GM19468 (cell line): Measurements from ENCODE around the gene ADGRL3.

Experiments
- ATAC-seq: cut with Tn5 transposase; IDR thresholded peaks from one replicate; pipeline ENCODE4 v1.9.1; 2021; ENCODE audit warnings: mild to moderate bottlenecking, moderate library complexity, moderate number of reproducible peaks; ENCODE audit not compliant: unreplicated experiment; ENCODE audit errors: extremely low read depth

Gene ADGRL3

DNA sequence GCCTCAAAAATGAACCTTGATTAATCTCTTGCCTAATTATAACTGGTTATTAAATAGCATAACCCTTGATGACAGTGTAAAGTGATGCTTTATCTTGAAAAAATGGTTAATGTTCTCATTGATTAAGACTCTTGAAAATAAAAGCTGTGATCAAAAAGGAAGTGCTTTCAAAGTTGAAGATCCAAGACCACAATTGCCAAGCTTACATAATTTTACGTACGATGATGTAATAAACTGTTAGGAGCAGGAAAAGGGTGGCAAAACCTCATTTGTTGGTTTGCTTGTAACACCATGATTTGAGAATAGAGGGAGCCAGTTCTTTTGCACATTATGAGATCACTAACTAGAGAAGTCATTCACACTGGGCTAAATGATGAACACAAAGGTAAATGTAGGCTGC is 322.2 kb downstream of the ADGRL3 start:
- no peak for ATAC-seq

- ATAC-seq = no peak
These were observed 327.8 kb downstream of the ADGRL3 start for GRCh38 chr4:61527888-61528287.

DNA sequence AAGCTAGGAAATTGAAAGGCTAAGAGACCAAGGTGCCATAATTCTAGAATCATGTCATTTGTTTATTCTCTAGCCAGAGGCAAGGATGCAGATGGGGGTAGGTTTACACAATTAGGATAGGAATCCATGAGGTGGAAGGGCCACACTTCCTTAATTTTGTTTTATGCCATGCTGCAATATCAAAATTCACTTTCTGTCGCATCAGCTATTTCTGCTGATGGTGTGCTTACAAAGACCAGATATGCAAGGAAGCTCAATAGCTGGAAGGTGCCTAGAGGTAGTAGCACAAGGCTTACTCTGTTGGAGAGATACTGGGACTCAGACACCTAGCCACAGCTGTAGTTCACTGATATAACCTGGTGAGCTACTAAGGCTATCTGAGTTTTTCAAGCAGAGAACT is 328.5 kb downstream of the ADGRL3 start:
- ATAC-seq = no peak

- ATAC-seq = no peak
These were observed 331.1 kb downstream of the ADGRL3 start for GRCh38 chr4:61531188-61531587.

DNA sequence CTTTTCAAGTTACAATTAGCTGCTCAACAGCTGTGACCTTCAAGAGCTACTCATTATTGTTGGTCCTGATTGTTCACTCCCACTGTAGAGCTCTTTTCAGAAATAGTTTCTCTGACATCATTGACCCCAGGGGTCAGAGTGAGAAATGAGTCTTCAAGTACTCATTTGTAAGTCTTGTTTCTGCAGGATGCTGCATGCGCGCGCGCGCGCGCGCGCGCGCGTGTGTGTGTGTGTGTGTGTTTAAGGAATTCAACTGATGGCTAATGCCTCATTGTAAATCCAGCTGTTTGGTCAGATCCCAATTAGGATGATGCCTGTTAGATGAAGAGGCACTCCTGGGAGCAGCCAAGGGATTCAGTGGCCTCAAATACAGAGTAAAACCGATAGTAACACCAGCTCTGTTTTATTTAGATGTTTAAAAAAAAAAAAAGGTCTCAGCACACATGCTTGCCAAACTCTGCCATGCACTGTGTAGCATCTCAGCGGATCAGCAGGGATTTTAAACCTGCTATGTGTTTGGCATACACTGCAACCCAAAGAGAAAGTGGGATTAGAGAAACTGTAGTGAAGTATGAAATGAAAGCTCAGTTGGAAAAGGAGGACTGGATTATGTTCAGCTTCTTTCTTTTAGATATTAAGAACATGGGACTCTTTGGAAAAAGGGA is 332.3 kb downstream of the ADGRL3 start:
- ATAC-seq = no peak

DNA sequence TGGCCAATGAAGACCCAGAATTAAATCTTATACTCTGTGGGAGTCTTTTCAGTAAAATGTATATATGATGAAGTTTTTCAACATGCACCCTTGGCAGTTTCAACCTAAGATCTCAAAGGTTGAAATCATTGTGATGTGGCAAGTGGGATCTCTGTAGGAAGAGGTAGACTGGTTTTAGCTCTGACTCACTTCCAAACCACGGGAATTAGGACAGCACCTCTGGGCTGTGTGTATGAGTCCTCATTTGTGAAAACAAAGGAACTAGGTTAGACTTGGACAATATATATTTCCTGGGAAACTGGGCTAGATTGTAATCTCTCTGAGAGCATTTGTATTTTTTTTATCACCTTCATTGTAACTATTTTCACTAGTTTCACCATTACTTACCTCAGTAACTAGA is 333.0 kb downstream of the ADGRL3 start:
- no peak for ATAC-seq

DNA sequence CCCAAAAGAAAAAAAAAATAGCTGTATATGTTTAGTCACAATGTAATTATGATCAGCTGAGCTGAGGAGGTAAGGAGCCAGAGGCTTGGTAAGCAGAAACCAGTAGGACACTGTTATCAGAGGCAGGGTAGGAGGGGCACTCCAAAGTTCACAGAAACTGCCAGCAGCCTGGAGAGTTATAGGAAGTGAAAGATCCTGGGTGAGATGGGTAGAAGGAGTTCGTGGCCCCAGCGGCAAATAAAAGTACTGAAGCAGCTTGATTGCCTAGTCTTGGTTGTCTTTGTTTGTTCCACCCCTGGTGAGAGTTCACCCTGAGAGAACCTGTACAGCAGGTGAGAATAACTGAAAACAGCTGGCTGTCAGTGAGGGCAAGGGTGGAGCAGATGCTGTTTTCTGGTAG is 340.8 kb downstream of the ADGRL3 start:
- no peak for ATAC-seq

DNA sequence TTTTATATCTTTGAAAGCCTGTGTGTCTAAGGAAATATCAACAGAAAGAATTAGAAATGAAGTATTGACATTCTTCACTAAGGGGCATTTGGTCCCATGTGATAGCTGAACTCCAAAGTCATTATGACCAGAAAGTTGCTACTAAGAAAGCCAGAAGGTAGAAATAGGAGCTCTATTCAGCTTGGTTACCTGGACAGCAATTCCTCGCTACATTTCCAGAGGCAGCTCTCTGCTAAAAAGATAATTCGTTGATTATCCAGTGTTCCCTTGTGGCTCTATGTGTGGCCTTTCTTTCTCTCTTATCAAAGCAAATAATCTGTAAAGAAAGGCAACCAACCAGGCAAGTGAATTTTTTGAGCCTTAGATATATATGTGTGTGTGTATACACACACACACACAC is 341.3 kb downstream of the ADGRL3 start:
- ATAC-seq = no peak

- no peak for ATAC-seq
These were observed 343.9 kb downstream of the ADGRL3 start for GRCh38 chr4:61543976-61544375.

- no peak for ATAC-seq
These were observed 345.9 kb downstream of the ADGRL3 start for GRCh38 chr4:61545902-61546480.

DNA sequence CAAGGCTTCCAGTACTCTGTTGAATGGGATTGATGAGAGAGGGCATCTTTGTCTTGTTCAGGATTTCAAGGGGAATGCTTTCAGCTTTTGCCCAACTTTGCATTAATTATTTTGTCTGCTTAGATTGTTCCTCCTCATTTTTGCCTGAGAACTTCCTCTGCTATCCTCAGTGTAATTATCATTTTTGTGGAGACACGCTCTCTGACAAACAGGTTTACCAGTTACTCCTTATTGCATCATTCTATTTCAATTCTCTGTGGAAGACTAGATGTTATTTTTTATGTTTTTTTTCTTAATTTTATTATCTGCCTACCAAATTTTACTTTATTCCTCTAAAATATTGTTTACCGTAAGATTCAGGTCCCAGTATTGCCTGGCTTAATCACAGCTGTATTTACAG is 349.2 kb downstream of the ADGRL3 start:
- no peak for ATAC-seq

DNA sequence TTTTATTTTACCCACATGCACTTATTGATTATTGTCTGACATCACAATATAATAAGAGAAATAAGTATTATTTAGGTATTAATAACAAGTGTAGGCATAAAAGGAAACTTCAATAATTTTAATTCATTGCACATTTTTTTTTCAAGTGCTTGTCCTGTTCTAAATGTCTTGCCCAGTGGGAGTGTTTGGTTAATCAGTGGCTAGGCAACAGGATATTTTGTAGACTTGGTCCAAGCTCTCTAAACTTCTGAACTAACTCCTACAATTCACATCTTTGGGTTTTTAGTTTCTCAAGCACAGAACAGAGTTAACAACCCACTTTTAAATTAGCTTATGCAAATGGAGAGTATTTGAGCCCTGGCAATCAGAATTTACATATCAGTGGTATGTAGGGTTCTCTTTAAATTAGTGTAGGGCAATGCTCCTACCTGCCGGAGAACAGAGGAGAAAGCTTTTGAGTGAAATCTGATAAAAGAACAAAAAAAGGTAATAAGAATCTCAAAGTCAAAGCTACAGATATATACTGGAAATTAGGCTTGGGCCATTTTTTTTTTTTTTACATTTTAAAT is 353.5 kb downstream of the ADGRL3 start:
- ATAC-seq = no peak

- no peak for ATAC-seq
These were observed 355.7 kb downstream of the ADGRL3 start for GRCh38 chr4:61555789-61556188.

DNA sequence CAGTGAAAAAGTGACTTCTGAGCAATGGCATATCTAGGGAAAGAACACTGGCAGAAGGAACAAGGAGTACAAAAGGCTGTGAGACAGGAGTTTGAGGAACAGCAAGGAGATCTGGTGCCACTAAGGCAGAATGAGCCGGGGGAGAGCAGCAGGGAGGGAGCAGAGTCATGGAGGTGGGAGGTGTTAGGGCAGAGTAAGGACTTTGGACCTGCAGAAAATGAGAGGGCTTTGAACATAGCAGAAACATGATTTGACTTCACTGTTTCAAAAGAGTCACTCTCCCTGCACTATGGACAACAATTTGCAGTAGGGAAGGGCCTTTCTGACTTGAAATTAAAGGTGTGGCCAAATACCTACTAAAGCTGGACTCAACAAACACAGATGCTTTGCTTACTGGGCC is 356.2 kb downstream of the ADGRL3 start:
- no peak for ATAC-seq

GRCh38 chr4:61559396-61559795 is 359.3 kb downstream of the ADGRL3 start:
- no peak for ATAC-seq

DNA sequence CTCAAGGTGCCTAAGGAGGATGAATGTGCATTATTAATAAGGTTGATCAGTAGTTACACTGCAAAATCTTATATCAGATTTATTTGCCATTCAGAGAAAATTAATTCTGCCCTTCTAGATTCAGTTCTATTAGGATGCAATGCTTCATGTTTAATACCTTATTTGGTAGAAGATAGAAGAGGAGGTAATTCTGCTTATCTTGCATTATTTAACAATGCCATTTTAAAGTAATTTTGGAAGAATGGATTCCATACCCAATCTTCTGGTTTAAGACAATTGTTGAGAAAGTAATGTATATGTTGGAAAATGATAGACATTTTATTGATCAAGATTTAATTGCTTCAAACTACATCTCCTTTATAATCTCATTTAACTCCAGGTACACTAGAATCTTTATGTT is 360.9 kb downstream of the ADGRL3 start:
- no peak for ATAC-seq

DNA sequence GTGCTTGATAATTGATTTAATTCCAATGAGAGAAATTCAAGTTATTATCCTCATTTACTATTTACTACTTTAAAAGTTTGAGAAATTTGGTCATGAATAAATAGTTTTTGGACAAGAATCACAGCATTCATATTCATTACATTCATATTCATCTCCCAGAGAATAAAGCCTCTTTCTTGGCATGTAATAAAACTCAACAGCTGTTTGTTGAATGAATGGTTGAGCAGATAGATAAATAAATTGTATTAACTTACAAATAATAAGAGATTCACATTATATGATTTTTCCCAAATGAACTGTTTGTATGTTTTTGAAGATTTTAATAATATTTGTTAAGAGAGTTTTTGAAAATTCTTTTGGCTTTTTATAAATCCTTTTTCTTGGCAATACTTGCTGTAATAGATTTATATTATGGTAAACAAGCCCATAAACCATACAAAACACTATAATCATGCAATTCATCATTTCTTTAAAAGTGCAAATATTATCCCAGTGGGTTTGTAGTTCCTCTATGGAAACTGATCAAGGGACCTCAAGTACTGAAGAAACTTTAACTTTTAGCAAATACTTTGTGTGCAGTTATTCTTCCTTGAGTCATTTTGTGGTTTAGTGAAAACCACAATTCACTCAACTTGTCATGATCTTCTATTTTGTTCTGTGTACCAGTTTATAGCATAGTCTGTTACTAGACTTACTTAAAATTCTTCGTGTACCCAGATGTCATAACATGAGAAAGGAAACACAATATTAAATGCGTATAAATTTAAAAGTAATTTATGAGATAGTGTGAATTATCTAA is 371.8 kb downstream of the ADGRL3 start:
- ATAC-seq = no peak

GRCh38 chr4:61575796-61576195 is 375.7 kb downstream of the ADGRL3 start:
- ATAC-seq = no peak

DNA sequence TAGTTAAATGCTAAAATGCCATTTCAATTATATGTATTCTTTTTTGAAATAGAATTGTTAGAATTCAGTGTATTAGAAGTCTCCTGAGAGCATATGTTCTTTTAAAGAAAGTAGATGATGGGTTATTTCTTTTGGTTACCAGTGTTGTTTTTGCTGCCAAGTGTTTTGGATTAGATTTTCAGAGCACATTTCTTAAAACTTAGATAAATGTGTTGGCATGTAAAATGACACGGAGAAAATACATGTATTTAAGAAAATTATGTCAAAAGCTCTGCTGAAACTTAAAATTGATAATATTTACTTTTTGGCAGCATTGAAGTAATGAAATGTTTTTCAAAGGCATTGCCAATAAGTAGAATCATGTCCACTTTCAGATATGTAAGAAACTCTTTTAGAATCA is 379.7 kb downstream of the ADGRL3 start:
- no peak for ATAC-seq

GRCh38 chr4:61580721-61581377 is 380.7 kb downstream of the ADGRL3 start:
- no peak for ATAC-seq

- no peak for ATAC-seq
These were observed 383.6 kb downstream of the ADGRL3 start for GRCh38 chr4:61583696-61584095.
